ENCODE results near the gene TMED1.

TMED1 gene

DNA sequence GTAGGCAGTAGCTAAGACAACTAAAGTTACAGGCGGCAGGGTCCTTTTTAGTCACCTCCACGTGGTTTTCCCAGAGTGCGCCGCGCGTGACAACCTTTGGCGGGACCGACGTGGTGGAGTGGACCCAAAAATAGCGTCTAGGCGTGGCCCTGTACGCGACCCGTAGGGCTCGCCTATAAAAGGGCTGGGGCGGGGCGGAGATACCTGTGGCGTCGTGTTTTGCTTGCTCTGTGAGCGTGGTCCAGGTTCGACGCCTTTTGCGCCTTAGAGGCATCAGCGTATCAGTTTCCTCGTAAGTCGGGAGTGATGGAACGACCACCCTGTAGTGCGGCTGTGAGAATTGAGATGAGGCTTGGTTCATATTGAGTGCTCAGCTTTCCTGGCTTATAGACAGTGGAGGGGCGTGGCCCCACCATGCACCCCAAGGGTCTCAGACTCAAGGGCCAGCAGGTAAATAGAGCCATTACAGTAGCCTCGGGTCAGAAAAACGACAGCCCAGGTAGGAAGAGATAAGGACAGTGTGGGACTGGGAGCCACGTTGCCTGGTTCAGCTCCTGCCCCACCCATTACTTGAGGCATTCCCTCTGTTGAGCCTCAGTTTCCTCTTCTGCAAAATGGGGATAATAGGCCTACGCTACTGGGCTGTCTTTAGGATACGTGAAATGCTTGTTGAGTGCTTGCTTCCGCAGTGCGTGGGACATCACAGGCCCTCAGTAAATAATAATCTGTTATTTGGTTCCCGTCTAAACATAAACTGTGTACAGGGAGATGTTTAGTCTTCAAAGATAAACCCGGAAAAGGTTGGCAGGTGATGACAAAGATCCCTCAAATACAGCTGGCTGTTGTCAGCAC, 693 bp upstream of the TMED1 start:
- H3K79me2 ChIP-seq (ENCODE audit: control insufficient read depth, low read length) = no peaks in the 10 kb centered on the region
- H3K27ac ChIP-seq (ENCODE audit: low read depth, low read length) = peak overlapping the region; percentile 88
- TF ChIP-seq EZH2phosphoT487 (IDR thresholded peaks at IDR 0.05; ENCODE audit: borderline replicate concordance, low read length) = no peak
- TF ChIP-seq, protein P1, sequence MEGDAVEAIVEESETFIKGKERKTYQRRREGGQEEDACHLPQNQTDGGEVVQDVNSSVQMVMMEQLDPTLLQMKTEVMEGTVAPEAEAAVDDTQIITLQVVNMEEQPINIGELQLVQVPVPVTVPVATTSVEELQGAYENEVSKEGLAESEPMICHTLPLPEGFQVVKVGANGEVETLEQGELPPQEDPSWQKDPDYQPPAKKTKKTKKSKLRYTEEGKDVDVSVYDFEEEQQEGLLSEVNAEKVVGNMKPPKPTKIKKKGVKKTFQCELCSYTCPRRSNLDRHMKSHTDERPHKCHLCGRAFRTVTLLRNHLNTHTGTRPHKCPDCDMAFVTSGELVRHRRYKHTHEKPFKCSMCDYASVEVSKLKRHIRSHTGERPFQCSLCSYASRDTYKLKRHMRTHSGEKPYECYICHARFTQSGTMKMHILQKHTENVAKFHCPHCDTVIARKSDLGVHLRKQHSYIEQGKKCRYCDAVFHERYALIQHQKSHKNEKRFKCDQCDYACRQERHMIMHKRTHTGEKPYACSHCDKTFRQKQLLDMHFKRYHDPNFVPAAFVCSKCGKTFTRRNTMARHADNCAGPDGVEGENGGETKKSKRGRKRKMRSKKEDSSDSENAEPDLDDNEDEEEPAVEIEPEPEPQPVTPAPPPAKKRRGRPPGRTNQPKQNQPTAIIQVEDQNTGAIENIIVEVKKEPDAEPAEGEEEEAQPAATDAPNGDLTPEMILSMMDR (IDR thresholded peaks at IDR 0.05; ENCODE audit: low read depth, low read length, poor library complexity, severe bottlenecking) = no peak
- no peaks in the 10 kb centered on the region for H3K9me2 ChIP-seq (replicated peaks; ENCODE audit: control insufficient read depth, low read length)
- peaks cover 7% of the 10 kb centered on the region for H3K9me3 ChIP-seq (ENCODE audit: control insufficient read depth, insufficient read depth, low read length)
- peaks cover 5% of the 10 kb centered on the region; the same call in 1 of the 2 replicates for H4K20me1 ChIP-seq (ENCODE audit: control insufficient read depth, insufficient read depth, low read depth, low read length)
- H3F3A ChIP-seq (ENCODE audit: control insufficient read depth, insufficient read depth) = peaks cover 8% of the 10 kb centered on the region
- peaks cover 30% of the 10 kb centered on the region for H3K4me1 ChIP-seq (ENCODE audit: control insufficient read depth, low read length)
- peaks cover 26% of the 10 kb centered on the region for H3K36me3 ChIP-seq (ENCODE audit: control insufficient read depth, low read length)
- H3K4me3 ChIP-seq (ENCODE audit: low read length) = peak overlapping the region; percentile 95
- H3K27me3 ChIP-seq (ENCODE audit: control insufficient read depth, low read length) = no peaks in the 10 kb centered on the region
- peak overlapping the region; percentile 96 for H3K4me2 ChIP-seq (ENCODE audit: low read length)

DNA sequence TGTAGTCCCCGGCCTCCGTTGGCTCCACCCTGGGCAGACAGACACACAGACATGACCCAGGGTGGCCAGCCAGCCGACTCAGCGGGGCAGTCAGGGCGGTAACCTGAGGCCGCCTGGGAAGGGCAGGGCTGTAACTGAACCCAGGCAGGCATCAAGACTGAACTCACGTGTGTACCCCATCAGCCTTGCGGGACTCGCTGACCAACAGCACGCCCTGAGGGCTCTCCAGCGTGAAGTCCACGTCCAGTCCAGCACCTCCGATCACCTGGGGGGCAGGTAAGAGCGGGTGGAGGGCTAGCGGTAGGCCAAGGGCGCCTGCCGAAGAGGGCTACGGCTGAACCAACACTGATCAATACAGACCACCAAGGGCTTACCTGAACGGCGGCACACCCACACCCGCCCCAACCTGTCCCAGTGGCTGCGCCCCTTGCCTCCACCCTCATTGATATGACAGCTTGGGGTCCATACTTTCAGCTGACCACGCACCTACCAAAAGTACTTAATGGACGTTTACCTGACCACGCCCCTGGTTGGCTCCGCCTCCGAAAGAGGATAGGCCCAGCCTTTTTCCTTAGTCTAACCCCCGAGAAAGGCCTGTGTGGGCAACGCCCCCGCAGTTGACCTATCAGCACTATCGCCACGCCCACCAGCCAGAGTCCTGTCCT, 791 bp downstream of the TMED1 start:
- Histone ChIP-seq H3K36me3 (ENCODE audit: control insufficient read depth, low read length) (peaks cover 29% of the 10 kb centered on the region), H4K20me1 (ENCODE audit: control insufficient read depth, insufficient read depth, low read depth, low read length) (peaks cover 5% of the 10 kb centered on the region; the same call in 1 of the 2 replicates), H3K27ac (ENCODE audit: low read depth, low read length) (no peak overlapping the region), H3K4me3 (ENCODE audit: low read length) (peak overlapping the region; percentile 46), H3K9me3 (ENCODE audit: control insufficient read depth, insufficient read depth, low read length) (peaks cover 7% of the 10 kb centered on the region), H3K9me2 (replicated peaks; ENCODE audit: control insufficient read depth, low read length) (no peaks in the 10 kb centered on the region), H3K4me1 (ENCODE audit: control insufficient read depth, low read length) (peaks cover 30% of the 10 kb centered on the region), H3K27me3 (ENCODE audit: control insufficient read depth, low read length) (no peaks in the 10 kb centered on the region), H3F3A (ENCODE audit: control insufficient read depth, insufficient read depth) (peaks cover 8% of the 10 kb centered on the region), H3K79me2 (ENCODE audit: control insufficient read depth, low read length) (no peaks in the 10 kb centered on the region), H3K4me2 (ENCODE audit: low read length) (peak overlapping the region; percentile 46)
- TF ChIP-seq, protein P1 (IDR thresholded peaks at IDR 0.05; ENCODE audit: low read depth, low read length, poor library complexity, severe bottlenecking) = no peak
- TF ChIP-seq EZH2phosphoT487 (IDR thresholded peaks at IDR 0.05; ENCODE audit: borderline replicate concordance, low read length) = no peak

DNA sequence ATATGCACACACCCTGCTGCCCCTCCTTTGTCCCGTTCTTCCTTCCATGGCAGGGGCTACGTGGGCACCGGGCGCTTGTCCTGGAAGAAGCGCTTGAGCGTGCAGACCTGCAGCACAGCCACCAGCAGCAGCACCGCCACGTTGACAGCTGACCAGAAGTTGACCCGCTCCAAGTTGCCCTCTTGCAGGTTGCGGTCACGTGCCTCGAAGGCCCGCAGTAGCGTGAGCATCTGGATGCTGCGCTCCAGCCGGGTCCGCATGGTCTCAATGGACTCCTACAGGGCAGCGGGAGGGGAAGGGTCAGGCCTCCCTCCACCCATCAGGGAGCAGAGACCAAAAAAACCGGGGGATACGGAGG, 3.1 kb downstream of the TMED1 start:
- peaks cover 36% of the 10 kb centered on the region for H3K36me3 ChIP-seq (ENCODE audit: control insufficient read depth, low read length)
- no peak for TF ChIP-seq EZH2phosphoT487 (IDR thresholded peaks at IDR 0.05; ENCODE audit: borderline replicate concordance, low read length)
- TF ChIP-seq, protein P1 (IDR thresholded peaks at IDR 0.05; ENCODE audit: low read depth, low read length, poor library complexity, severe bottlenecking) = no peak
- H4K20me1 ChIP-seq (ENCODE audit: control insufficient read depth, insufficient read depth, low read depth, low read length) = peaks cover 5% of the 10 kb centered on the region; the same call in 1 of the 2 replicates

More for the DNA sequence above, 3.1 kb downstream of the TMED1 start:
- no peak overlapping the region for H3K4me2 ChIP-seq (ENCODE audit: low read length)
- H3K27me3 ChIP-seq (ENCODE audit: control insufficient read depth, low read length) = no peaks in the 10 kb centered on the region
- H3K79me2 ChIP-seq (ENCODE audit: control insufficient read depth, low read length) = no peaks in the 10 kb centered on the region
- H3K4me1 ChIP-seq (ENCODE audit: control insufficient read depth, low read length) = peaks cover 16% of the 10 kb centered on the region
- H3K27ac ChIP-seq (ENCODE audit: low read depth, low read length) = no peak overlapping the region
- H3K9me2 ChIP-seq (replicated peaks; ENCODE audit: control insufficient read depth, low read length) = no peaks in the 10 kb centered on the region
- H3K4me3 ChIP-seq (ENCODE audit: low read length) = no peak overlapping the region
- peaks cover 4% of the 10 kb centered on the region for H3F3A ChIP-seq (ENCODE audit: control insufficient read depth, insufficient read depth)
- peaks cover 7% of the 10 kb centered on the region for H3K9me3 ChIP-seq (ENCODE audit: control insufficient read depth, insufficient read depth, low read length)
